Subcutaneous abdominal adipose tissue (tissue), 5 donors: ENCODE data around the gene ZNF69.
"Not testable (repeated sequence)": the region's sequence is repeated elsewhere in the genome, so short reads cannot be mapped to it uniquely, and the experiment has no call there.

ENCODE experiments used
- H3K27ac ChIP-seq: one replicate; pipeline ENCODE4 v1.7.0; 2013; ENCODE audit warnings: low read depth, mild to moderate bottlenecking, inconsistent platforms, low read length, moderate library complexity
- H3K27me3 ChIP-seq, 5 donors: one replicate each; pipeline ENCODE4 v1.7.0; 2013; ENCODE audit warnings: low read length in 5 of 5, inconsistent platforms in 1 of 5; ENCODE audit not compliant: control insufficient read depth in 5 of 5, insufficient read depth in 4 of 5
- H3K36me3 ChIP-seq, 5 donors: one replicate each; pipeline ENCODE4 v1.7.0; 2013; ENCODE audit warnings: low read length in 5 of 5; ENCODE audit not compliant: control insufficient read depth in 5 of 5, insufficient read depth in 5 of 5
- H3K4me1 ChIP-seq, 5 donors: one replicate each; pipeline ENCODE4 v1.7.0; 2013; ENCODE audit warnings: low read length in 5 of 5, mild to moderate bottlenecking in 3 of 5, moderate library complexity in 1 of 5; ENCODE audit not compliant: control insufficient read depth in 5 of 5, insufficient read depth in 5 of 5
- H3K4me3 ChIP-seq, 5 donors: one replicate each; pipeline ENCODE4 v1.7.0; 2013; ENCODE audit warnings: low read length in 5 of 5, low read depth in 1 of 5
- H3K9ac ChIP-seq, 5 donors: one replicate each; pipeline ENCODE4 v1.7.0; 2013; ENCODE audit warnings: low read length in 5 of 5, mild to moderate bottlenecking in 4 of 5, moderate library complexity in 3 of 5
- H3K9me3 ChIP-seq, 5 donors: one replicate each; pipeline ENCODE4 v1.7.0; 2013; ENCODE audit warnings: low read length in 5 of 5; ENCODE audit not compliant: control insufficient read depth in 5 of 5
- donor health status: healthy.
- donor health status: healthy.
- donor health status: healthy.
- donor health status: healthy.
- donor health status: healthy.

ZNF69 gene

GRCh38 chr19:11889901-11890300, 2.3 kb downstream of the ZNF69 start:
- peaks cover 4 to 21% (median 15%) of the 10 kb centered on the region in 5 donors for H3K4me1 ChIP-seq
- H3K4me3 ChIP-seq, H3K9ac ChIP-seq, H3K9me3 ChIP-seq, H3K27me3 ChIP-seq, H3K36me3 ChIP-seq, H3K27ac ChIP-seq: not testable (repeated sequence)

GRCh38 chr19:11890634-11891033, 3.1 kb downstream of the ZNF69 start:
- H3K4me3 ChIP-seq = no peak overlapping the region
- H3K36me3 ChIP-seq = peaks cover 0 to 6% (median 0%) of the 10 kb centered on the region in 5 donors
- H3K9me3 ChIP-seq = no peaks in the 10 kb centered on the region
- H3K27ac ChIP-seq = no peak overlapping the region
- H3K27me3 ChIP-seq = no peaks in the 10 kb centered on the region
- H3K9ac ChIP-seq = no peak overlapping the region
- H3K4me1 ChIP-seq = peaks cover 4 to 21% (median 15%) of the 10 kb centered on the region in 5 donors

- peaks cover 0 to 6% (median 0%) of the 10 kb centered on the region in 5 donors for H3K36me3 ChIP-seq
- H3K9ac ChIP-seq = no peak overlapping the region
- H3K27me3 ChIP-seq = no peaks in the 10 kb centered on the region
- no peak overlapping the region for H3K4me3 ChIP-seq
- peaks cover 0 to 6% (median 3%) of the 10 kb centered on the region in 5 donors for H3K9me3 ChIP-seq
- no peaks in the 10 kb centered on the region for H3K4me1 ChIP-seq
- H3K27ac ChIP-seq = no peak overlapping the region
Measured at GRCh38 chr19:11894851-11895250, 7.3 kb downstream of the ZNF69 start.

GRCh38 chr19:11902228-11902627, 14.6 kb downstream of the ZNF69 start:
- Histone ChIP-seq H3K27ac (no peak overlapping the region), H3K4me3 (peak overlapping the region in 3 of 5 donors; percentile 33 to 37 (median 35)), H3K4me1 (no peaks in the 10 kb centered on the region), H3K27me3 (no peaks in the 10 kb centered on the region), H3K9ac (no peak overlapping the region), H3K36me3 (peaks cover 20 to 25% (median 21%) of the 10 kb centered on the region in 5 donors), H3K9me3 (peaks cover 19 to 70% (median 42%) of the 10 kb centered on the region in 5 donors)

- H3K4me3 ChIP-seq = peak overlapping the region; percentile 38 to 66 (median 60)
- peaks cover 17 to 64% (median 33%) of the 10 kb centered on the region in 5 donors for H3K9me3 ChIP-seq
- H3K27me3 ChIP-seq = no peaks in the 10 kb centered on the region
- no peak overlapping the region for H3K27ac ChIP-seq
- peaks cover 20 to 25% (median 21%) of the 10 kb centered on the region in 5 donors for H3K36me3 ChIP-seq
- H3K4me1 ChIP-seq = no peaks in the 10 kb centered on the region
- no peak overlapping the region for H3K9ac ChIP-seq
Measured at GRCh38 chr19:11905928-11906327, 18.3 kb downstream of the ZNF69 start.

- peaks cover 7 to 50% (median 42%) of the 10 kb centered on the region in 5 donors for H3K9me3 ChIP-seq
- H3K27ac ChIP-seq, H3K27me3 ChIP-seq, H3K36me3 ChIP-seq, H3K4me1 ChIP-seq, H3K9ac ChIP-seq: not testable (repeated sequence)
- peak overlapping the region in 3 of 5 donors; percentile 29 to 44 (median 34) for H3K4me3 ChIP-seq
Measured at GRCh38 chr19:11911937-11912336, 24.4 kb downstream of the ZNF69 start.

GRCh38 chr19:11914417-11915051, 27.0 kb downstream of the ZNF69 start:
- H3K4me1 ChIP-seq, H3K9ac ChIP-seq, H3K27me3 ChIP-seq, H3K27ac ChIP-seq, H3K36me3 ChIP-seq, H3K4me3 ChIP-seq: not testable (repeated sequence)
- peaks cover 7 to 49% (median 42%) of the 10 kb centered on the region in 5 donors for H3K9me3 ChIP-seq

- Histone ChIP-seq H3K27ac (no peak overlapping the region), H3K4me3 (no peak overlapping the region), H3K9ac (no peak overlapping the region), H3K4me1 (peaks cover 0 to 32% (median 22%) of the 10 kb centered on the region in 5 donors), H3K36me3 (no peaks in the 10 kb centered on the region), H3K9me3 (peaks cover 0 to 7% (median 0%) of the 10 kb centered on the region in 5 donors), H3K27me3 (no peaks in the 10 kb centered on the region)
Measured at GRCh38 chr19:11921852-11922495, 34.4 kb downstream of the ZNF69 start.

GRCh38 chr19:11924886-11925650, 37.5 kb downstream of the ZNF69 start, which contains the start of gene ZNF700:
TSS of gene ZNF700 (plus strand) at chr19:11925107. CDS start at chr19:11925211, 104 bp downstream.
- no peaks in the 10 kb centered on the region for H3K9me3 ChIP-seq
- H3K27ac ChIP-seq = peak within 1 kb of the TSS; percentile 91
- H3K27me3 ChIP-seq = no peaks in the 10 kb centered on the region
- peak within 1 kb of the TSS; percentile 90 to 97 (median 91) for H3K4me3 ChIP-seq
- H3K4me1 ChIP-seq = peaks cover 0 to 33% (median 22%) of the 10 kb centered on the region in 5 donors
- no peaks in the 10 kb centered on the region for H3K36me3 ChIP-seq
- peak within 1 kb of the TSS; percentile 75 to 93 (median 88) for H3K9ac ChIP-seq
